ENCODE data around the gene CXXC1.
A peak's percentile ranks its signal among the peaks of the same experiment; 100 is the strongest.
"Not testable (repeated sequence)": the region's sequence is repeated elsewhere in the genome, so short reads cannot be mapped to it uniquely, and the experiment has no call there.

CXXC1 gene

DNA sequence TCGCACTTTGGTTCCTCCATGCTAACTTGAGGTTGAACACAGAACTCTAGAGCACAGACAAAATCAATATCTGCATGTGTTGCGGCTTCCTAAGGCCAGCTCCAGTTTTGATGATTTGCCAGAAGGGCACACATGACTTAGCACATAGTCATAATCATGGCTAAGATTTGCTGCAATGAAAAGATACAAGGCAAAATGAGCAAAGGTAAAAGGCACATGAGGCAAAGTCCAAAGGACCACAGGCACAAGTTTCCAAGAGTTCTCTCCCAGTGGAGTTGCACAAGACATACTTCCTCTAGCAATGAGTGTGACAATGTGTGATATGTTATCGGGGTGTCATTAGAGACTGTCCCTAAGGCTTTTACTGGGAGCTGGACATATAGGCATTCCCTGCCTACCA lies 24.2 kb upstream of the CXXC1 start:
- Histone ChIP-seq H3K27ac (no peak overlapping the region), H3K9me3 (no peaks in the 10 kb centered on the region), H3K4me1 (peaks cover 0 to 10% (median 2%) of the 10 kb centered on the region in 4 donors), H3K36me3 (no peaks in the 10 kb centered on the region), H3K4me3 (no peak overlapping the region), H3K27me3 (peaks cover 0 to 6% of the 10 kb centered on the region in 2 donors)
- intact Hi-C loops (cut with DNase I; ENCODE audit: low total_unique reads) = no loop called here
- TF ChIP-seq, protein P1, sequence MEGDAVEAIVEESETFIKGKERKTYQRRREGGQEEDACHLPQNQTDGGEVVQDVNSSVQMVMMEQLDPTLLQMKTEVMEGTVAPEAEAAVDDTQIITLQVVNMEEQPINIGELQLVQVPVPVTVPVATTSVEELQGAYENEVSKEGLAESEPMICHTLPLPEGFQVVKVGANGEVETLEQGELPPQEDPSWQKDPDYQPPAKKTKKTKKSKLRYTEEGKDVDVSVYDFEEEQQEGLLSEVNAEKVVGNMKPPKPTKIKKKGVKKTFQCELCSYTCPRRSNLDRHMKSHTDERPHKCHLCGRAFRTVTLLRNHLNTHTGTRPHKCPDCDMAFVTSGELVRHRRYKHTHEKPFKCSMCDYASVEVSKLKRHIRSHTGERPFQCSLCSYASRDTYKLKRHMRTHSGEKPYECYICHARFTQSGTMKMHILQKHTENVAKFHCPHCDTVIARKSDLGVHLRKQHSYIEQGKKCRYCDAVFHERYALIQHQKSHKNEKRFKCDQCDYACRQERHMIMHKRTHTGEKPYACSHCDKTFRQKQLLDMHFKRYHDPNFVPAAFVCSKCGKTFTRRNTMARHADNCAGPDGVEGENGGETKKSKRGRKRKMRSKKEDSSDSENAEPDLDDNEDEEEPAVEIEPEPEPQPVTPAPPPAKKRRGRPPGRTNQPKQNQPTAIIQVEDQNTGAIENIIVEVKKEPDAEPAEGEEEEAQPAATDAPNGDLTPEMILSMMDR (IDR thresholded peaks at IDR 0.05) = no peak
- DNase-seq = no peak

DNA sequence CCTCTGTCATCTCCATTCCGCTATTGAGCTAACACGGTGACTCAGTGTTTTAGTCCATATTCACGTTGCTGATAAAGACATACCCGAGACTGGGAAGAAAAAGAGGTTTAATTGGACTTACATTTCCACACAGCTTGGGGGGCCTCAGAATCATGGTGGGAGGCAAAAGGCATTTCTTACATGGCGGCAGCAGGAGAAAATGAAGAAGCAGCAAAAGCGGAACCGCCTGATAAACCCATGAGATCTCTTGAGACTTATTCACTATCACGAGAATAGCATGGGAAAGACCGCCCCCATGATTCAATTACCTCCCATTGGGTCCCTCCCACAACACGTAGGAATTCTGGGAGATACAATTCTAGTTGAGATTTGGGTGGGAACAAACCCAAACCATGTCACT lies 22.6 kb upstream of the CXXC1 start:
- no peaks in the 10 kb centered on the region for H3K36me3 ChIP-seq
- H3K4me3 ChIP-seq = no peak overlapping the region
- no peak for DNase-seq
- peaks cover 0 to 3% of the 10 kb centered on the region in 2 donors for H3K27me3 ChIP-seq
- no peak overlapping the region for H3K27ac ChIP-seq
- peaks cover 0 to 10% (median 2%) of the 10 kb centered on the region in 4 donors for H3K4me1 ChIP-seq
- intact Hi-C loops (cut with DNase I; ENCODE audit: low total_unique reads) = no loop called here
- no peaks in the 10 kb centered on the region for H3K9me3 ChIP-seq
- TF ChIP-seq, protein P1 (IDR thresholded peaks at IDR 0.05) = no peak

DNA sequence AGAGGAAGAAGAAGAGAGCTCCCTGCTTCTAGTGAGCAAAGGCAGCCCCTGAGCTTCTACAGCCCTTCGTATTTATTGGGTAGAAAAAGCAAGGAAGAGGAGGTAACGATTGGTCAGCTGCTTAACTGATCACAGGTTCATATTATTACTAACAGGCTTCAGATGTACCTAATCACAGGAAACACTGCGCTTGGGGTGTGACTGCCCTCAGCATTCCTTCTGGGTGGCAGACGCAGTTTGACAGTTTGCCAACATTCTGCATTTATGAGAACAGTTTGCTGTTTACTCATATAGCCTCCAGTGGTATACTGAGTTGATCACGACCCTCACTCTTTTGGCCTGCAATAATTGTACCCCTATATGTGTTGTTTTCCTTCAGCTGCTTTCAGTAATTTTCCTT lies 21.4 kb upstream of the CXXC1 start:
- H3K27me3 ChIP-seq; H3K36me3 ChIP-seq; H3K4me3 ChIP-seq; DNase-seq; intact Hi-C loops (cut with DNase I; ENCODE audit: low total_unique reads); H3K9me3 ChIP-seq; H3K27ac ChIP-seq: not testable (repeated sequence)
- peaks cover 0 to 10% (median 2%) of the 10 kb centered on the region in 4 donors for H3K4me1 ChIP-seq

DNA sequence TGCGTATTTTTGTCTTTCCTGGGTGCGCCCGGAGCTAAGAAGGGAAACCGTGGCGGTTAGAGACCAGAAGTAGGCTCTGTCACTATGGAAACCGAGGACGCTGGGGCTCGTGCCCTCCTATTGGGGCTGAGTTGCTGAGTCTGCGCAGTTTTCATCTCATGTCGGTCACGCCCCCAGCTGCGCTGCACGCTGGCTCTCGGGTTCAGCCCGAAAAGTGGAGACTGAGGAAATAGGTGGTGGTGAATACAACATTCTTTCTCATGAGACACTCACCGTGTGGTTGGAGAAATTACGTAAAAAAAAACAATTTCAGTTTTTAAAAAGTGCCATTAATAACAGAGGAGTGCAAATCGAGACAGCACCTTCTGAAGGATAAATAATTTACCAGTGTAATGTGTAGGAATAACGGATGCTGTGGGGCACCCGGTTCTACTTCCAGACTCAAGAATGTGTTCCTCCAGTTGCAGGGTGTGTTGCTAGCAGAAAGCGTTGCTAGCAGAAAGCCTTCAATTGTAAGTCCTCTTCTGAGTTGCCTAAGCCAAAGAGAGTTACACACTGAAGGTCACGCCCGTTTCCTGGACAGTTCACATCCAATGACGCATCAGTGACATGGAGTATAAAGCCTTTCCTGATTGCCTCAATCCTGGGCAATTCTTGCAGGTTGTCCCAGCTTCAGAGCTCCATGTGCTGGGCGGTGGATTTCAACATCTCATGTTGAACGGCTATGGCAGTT lies 20.4 kb upstream of the CXXC1 start:
- Histone ChIP-seq H3K27ac (no peak overlapping the region), H3K4me1 (peaks cover 0 to 10% (median 2%) of the 10 kb centered on the region in 4 donors), H3K4me3 (peak overlapping the region; percentile 42 to 54), H3K36me3 (no peaks in the 10 kb centered on the region), H3K9me3 (no peaks in the 10 kb centered on the region), H3K27me3 (peaks cover 0 to 6% of the 10 kb centered on the region in 2 donors)
- TF ChIP-seq, protein P1 (IDR thresholded peaks at IDR 0.05) = no peak
- intact Hi-C loops (cut with DNase I; ENCODE audit: low total_unique reads) = no loop called here
- peak; percentile 86 to 89 for DNase-seq

DNA sequence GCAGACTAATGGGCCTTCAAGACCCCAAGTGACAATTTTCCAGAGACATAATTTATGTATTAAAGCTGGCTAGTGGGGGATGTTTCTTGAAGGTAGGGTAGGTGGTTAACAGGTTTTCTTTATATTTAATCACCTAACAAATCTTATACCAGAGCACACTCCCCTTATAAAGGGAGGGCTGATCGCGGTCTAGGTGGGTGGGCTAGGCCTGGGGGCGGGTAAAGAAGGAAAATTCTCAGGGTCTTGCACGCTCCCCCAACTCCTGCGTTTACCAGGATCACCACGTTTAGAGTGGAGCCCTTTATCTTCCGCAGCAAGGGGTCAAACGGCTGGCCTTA lies 19.9 kb upstream of the CXXC1 start:
- Histone ChIP-seq H3K4me3 (peak overlapping the region; percentile 42 to 54), H3K4me1 (peaks cover 0 to 10% (median 2%) of the 10 kb centered on the region in 4 donors), H3K27ac (no peak overlapping the region), H3K9me3 (no peaks in the 10 kb centered on the region), H3K36me3 (no peaks in the 10 kb centered on the region), H3K27me3 (peaks cover 0 to 10% of the 10 kb centered on the region in 2 donors)
- intact Hi-C loops (cut with DNase I; ENCODE audit: low total_unique reads) = no loop called here
- TF ChIP-seq, protein P1 (IDR thresholded peaks at IDR 0.05) = no peak
- DNase-seq = no peak

DNA sequence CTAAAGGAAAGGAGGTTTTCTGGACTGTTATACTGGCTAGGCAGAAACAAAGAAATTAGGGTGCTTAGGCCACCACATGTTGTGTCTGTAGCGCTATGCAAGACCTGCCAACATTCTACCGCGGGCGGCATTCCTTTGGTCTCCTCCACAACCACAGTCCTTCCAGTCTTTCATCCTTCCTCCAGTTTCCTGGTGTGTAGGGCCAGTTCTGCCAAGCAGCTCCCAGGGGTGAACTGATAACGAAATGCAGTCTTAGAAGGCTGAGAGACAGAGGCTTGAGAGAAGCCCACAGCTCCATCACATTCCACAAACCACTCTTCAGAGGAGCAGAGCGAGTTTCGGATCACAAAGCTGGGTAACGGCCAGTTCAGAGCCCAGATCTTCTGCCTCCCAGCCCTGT lies 19.5 kb upstream of the CXXC1 start:
- Histone ChIP-seq H3K27me3 (peaks cover 0 to 14% of the 10 kb centered on the region in 2 donors), H3K9me3 (no peaks in the 10 kb centered on the region), H3K27ac (no peak overlapping the region), H3K36me3 (no peaks in the 10 kb centered on the region), H3K4me1 (peaks cover 0 to 10% (median 2%) of the 10 kb centered on the region in 4 donors), H3K4me3 (peak overlapping the region; percentile 42 to 54)
- intact Hi-C loops (cut with DNase I; ENCODE audit: low total_unique reads) = no loop called here
- DNase-seq = no peak
- TF ChIP-seq, protein P1 (IDR thresholded peaks at IDR 0.05) = no peak

Data from tibial artery (tissue), 4 donors.